ENCODE results near the gene AATK.

AATK gene

DNA sequence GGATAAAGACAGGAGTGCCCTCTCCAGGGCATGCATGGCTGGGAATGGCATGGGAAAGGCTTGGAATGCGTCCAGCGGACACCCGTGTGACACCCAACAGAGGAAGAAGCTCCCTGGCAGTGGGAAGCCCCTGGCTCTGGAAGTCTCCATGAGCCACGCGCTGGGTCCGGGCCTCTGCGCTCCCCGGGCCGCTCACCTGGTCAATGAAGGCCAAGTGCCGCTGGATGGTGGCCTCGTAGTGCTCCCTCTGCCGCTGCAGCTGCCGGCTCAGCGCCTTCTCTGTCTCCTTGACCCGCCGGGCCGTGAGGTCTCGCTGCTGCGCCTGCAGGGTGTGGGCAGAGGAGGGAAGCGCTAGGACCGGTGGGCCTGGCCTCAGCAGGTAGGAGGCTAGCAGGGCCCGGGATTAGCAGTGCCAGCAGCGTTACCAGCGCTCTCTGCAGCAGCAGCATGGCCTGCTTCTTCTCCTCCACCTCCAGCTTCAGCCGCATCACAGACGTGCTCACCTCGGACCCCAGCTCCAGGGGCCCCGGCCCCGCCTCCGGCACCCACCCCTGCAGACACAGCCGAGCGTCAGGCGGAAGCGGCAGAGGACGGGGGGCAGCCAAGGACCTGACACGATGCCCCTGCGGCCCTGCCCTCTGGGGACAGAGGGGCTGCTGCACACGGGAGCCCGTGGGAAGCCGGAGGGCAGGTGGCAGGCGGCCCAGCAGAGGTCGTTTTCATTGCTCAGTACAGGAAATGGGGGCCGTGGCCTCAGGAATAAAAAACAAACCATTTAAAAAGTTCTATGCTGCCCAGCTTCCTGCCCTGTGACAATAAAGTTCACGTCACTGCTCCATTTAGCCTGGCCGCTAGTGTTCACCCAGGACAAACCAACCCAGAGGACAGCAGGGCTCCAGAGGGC is 30.7 kb upstream of the AATK start:
- DNase-seq = no peak

GRCh38 chr17:81195941-81196495 is 30.0 kb upstream of the AATK start:
- no peak for DNase-seq

DNA sequence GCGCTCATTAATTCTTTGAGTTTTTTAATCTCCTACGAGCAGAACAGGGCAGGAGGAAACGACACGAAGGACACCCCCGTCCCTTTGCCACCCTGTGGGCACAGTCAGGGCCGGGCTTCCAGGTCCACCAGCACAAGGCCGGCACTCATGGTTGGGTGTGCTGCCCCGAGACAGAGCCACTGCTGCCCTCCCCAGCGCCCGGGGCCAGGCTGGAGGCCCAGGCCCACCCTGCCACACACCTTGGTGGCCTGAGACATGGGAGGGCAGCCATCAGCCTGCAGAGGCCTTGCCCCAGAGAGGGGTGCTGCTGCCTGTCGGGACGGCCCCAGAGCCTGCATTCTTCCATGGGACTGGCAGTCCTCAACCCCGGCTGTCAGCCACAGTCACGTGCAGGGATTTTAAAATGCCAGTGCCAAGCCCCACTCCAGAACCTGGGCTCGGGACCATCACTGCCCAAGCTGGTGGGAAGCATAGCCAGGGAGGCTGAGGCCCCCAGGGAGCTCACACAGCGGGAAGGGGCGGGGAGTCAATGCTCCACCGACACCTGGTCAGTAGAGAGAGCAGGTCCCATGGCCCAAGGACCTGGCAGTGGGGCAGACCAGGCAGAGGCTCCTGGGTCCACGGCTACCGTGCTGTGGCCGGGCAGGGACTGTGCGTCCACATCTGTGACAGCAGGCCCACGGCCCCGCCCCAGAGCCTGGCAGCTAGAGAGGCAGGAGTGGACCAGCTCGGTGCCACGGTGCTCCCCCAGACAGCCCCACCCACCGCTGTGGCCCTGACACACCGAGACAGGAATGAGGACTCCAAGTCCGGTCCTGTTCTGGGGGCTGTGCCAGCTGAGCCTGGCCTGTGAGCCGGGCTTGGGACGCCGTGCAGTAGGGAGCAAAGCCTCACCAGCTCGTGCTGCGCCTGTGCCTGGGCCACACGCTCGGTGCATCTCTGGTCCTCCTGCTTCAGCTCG is 29.2 kb upstream of the AATK start:
- DNase-seq = no peak

DNA sequence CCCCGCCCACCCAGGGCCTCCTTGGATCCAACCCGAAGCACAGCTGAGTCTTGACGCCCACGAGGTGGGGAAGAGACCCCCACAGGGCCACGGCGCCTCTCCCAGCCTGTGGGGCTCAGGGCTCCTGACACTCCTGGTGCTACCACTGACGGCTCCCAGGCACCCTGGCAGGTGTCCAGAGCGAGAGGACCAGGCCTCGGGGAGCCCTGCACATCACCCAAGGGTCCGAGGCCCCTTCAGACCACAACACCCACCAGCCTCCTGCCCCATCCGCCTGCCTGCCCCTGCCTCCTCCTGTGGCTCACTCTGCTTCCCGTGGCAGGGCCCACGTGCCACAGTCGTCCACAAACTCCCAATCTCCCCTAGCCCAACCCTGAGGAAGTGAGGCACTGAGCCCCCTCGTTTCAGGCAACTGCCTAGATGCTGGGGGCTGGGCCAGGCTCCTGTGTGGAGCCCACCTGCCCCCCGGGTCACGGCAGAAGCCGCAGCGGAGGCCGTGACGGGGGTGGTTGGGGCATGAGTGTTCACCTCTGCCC is 28.3 kb upstream of the AATK start:
- no peak for DNase-seq

DNA sequence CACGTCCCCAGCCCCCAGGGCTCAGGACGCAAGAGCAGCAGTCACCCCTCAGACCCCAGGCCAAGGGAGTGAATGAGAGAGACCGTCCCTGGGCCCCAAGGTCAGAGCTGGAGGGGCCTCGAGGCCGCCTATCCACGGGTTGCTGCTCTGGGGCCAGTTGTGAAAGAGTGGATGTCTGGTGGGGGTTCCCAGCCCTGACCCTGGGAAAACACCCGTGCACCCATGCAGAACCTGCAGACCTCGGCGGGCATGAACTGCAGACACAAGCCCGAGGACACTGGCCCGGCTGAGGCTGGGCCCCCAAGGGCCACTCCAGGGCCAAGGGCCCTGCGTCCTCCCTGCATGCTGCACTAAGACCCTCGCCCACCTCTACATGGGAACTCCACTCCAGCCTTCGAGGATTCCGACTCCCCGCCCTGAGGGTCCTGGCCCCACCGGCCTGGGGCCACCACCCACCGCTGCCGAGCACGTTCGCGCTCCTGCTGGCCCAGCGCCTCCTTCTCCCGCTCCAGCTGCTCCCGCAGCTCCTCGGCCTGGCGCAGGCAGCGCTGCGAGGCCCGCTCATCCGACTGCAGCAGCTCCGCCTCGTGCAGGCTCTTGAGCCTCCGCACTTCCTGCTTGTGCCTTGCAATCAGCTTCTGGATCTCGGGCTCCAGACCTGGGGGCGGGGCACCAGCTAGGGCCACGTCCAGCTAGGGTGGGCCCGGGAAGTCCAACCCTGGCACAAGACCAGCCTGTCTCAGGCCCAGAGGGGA is 27.6 kb upstream of the AATK start:
- no peak for DNase-seq

- no peak for DNase-seq
Measured at GRCh38 chr17:81193051-81193410, 27.0 kb upstream of the AATK start.

DNA sequence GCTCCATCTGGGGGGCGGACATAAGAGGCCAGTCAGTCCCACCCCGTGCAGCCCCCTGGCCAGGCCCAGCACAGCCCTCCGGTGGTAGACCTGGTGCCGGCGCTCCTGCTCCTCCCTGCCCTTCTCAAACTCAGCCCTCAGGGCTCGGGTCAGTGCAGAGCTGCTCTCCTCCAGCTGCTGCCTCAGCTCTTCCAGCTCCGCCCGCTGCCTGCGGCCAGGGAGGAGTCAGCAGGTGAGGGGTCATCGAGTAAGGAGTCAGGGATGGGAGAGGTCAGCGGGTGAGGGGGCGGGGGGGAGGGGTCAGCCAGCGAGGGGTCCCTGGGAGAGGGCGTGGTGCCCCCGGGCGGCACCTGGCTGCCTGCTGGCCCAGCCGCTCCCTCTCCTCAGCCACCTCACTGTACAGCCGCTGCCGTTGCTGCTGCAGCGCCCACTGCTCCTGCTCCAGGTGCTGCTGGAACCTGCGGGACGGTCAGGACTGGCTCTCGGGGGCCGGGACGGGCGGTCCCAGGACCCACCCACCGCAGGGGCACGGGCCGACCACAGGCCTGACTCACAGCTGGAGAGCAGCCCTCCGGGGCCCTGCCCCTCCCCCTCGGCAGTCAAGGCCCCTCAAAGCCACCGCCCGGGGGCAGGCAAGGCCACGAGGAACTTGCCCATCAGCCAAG is 26.5 kb upstream of the AATK start:
- no peak for DNase-seq

- DNase-seq = no peak
Measured at GRCh38 chr17:81191646-81192045, 25.6 kb upstream of the AATK start.

DNA sequence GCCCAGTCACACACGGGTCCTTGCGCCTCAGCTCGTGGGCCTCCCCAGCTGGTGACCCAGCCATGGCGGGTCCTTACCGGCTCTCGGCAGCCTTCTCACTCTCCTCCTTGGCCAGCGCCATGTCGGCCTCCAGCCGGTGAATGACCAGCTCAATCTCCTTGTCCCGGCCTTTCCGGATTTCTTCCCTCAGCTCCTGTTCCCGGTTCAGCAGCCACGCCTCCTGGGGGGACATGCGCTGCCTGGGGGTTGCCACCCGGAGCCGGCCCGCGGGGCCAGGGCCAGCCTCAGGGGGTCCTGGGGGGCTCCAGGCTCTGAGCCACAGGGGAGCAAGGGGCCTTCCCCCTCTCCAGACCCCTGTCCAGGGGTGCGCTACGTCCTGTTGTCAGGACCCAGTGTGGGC is 25.1 kb upstream of the AATK start:
- no peak for DNase-seq

- no peak for DNase-seq
Measured at GRCh38 chr17:81190591-81190990, 24.6 kb upstream of the AATK start.

- DNase-seq = no peak
Measured at GRCh38 chr17:81189670-81190530, 23.9 kb upstream of the AATK start.

DNA sequence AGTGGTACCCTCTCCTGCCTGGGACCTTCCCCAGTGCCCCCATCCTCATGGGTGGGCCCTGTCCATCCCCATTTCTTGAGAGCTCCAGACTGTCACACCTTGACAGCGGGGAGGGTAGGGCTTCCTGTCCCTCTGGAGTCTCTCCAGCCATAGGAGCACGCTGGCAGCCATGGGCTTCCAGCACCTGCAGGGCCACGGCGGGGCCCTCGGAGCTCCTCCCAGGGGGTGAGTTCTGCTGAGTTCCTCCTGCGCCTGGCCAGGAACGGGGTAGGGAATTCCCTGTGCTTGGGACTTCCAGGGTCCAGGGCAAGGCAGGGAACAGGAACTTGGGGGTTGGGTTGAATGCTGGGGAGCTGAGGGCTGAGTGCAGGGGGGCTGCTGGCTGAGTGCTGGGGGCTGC is 23.0 kb upstream of the AATK start:
- no peak for DNase-seq

DNA sequence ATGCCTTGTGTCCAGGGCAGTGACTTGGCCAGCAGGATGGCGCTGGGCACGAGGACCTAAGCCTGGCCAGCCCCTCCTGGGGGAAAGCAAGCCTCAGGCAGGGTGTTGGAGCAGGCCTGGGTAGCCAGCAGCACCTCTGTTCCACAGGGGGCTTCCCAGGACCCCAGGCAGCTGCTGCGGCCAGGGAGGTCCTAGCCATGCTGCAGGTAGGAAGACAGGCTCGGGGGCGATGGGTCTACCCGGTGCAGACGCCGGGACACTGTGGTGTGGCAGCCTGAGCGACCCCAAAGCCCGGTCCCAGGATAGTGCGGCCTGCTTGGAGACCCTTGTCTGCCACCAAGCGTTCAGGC is 22.4 kb upstream of the AATK start:
- no peak for DNase-seq

GRCh38 chr17:81187586-81188490 is 21.8 kb upstream of the AATK start:
- no peak for DNase-seq

DNA sequence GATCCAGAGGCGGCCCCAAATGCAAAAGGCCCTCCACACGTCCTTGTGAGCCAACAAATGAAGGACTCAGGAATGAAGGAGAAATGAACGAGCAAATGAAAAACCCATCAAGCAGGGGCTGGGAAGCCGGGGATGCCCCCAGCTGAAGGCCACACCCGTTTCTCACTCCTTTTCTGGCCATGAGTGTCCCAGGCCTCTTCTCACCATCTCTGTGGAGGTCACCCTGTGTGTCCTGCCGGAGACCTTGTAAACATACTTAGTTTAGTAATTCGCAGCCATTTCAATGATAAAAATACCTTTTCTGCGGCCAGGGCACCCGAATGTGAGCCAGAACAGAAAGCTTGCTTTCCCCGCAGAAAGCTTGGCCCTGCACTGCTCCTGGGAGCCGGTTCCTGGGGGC is 21.1 kb upstream of the AATK start:
- DNase-seq = no peak

GRCh38 chr17:81186203-81186602 is 20.2 kb upstream of the AATK start:
- DNase-seq = no peak

- DNase-seq = no peak
Measured at GRCh38 chr17:81184555-81184954, 18.5 kb upstream of the AATK start.

DNA sequence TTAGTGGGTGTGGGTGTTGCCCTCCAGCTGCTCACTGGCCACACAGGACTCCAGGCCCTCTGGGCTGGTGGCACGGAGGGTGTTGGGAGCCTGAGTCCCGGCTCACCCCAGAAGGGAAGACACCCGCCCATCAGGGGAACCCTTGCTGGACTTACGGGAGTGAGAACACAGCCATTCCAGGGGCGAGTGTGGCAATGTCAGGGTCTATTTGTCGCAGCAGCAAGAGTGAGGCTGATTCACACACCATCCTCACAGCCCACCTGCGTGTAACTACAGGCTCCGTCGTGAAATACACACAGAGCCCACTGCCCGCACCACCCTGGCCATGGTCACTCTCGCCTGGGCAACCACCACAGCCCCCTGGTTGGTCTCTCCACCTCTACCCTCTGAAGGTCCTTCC is 17.8 kb upstream of the AATK start:
- no peak for DNase-seq

DNA sequence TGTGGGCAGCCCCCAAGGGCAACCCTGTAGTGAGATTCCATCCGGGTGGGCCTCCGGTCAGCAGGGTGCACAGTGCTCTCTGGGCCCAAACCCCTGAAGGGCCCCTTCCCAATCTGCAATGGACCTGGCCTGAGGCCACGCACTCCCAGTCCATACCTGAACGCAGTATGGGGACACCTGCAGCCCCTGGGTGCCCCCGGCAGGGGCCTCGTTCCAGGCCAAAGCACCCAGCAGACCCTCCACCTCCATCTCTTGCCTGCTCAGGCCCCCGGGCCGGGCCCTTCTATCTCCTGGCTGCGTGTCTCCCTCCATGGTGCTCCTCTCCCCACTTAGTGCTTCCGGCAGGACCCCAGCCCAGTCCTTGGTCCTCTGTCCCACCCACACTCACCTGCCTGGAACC is 17.3 kb upstream of the AATK start:
- no peak for DNase-seq

DNA sequence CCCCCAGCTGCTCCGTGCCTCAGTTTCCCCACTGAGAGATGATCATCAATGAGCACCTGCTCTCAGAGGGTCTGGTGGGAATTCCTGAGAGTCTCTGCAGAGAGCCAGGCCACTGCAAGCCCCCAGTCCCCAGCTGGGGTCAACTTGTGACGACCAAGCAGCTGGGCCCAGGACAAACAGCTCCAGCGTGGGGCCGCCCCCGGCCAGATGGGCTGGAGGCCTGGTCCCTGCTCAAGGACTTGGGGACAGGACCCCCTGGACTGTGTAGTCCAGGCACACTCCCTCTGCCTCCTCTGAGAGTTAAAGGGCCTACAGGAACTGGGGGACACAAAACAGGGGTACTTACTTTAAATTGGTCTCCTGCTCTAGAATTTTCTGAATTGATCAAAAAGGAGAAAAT is 16.6 kb upstream of the AATK start:
- DNase-seq = no peak

Measured in activated naive CD4-positive, alpha-beta T cell treated with Interleukin-2 at 50 U/mL for 16 hours (primary cell).